GM12878 (cell line): ENCODE results near the gene ZNF276. TPM values are rescaled to one million over a fixed set of nuclear protein-coding genes. Genes with fewer than 3 reads are reported as not detected.

ENCODE experiments used
- ATAC-seq: fragments of 200-7000 bp; cut with Tn5 transposase; 3 replicates; pipeline ENCODE4 v1.9.1; 2020; ENCODE audit warnings: mild to moderate bottlenecking, moderate library complexity
- BruUV-seq: library from RNA; stranded (reverse); fragments of 400-500 nt; replicated peaks from 2 replicates; lab custom pipeline; 2021; lab: Mats Ljungman, UMichigan
- CTCF ChIA-PET: fragments of 300-600 bp; sonication (Branson Sonifier 250); formaldehyde crosslinking; extraction: SDS; loops from one replicate; lab custom pipeline; 2021; ENCODE audit warnings: inconsistent platforms; lab: Yijun Ruan, JAX
- POLR2A ChIA-PET: fragments of 350-600 bp; formaldehyde crosslinking; extraction: SDS; loops from one replicate; lab custom pipeline; 2021; ENCODE audit warnings: inconsistent platforms; lab: Charles Lee
- RAD21 ChIA-PET: fragments of 300-600 bp; sonication (Branson Sonifier 250); formaldehyde crosslinking; loops from one replicate; lab custom pipeline; 2023; ENCODE audit warnings: antibody characterized with exemption; ENCODE audit not compliant: unreplicated experiment; lab: Charles Lee
- SMC1A ChIA-PET: fragments of 300-600 bp; sonication (Branson Sonifier 250); formaldehyde crosslinking; loops from one replicate; lab custom pipeline; 2023; ENCODE audit not compliant: unreplicated experiment, uncharacterized antibody; lab: Charles Lee
- DNase-seq: peaks from one replicate; pipeline ENCODE4 v3.0.0-alpha.2; 2011; ENCODE audit warnings: low read depth, low spot score
- FAIRE-seq: peaks from 3 replicates; lab custom pipeline; 2011; peaks lifted over from hg19 to GRCh38; lab: Jason Lieb, UNC
- H2AFZ ChIP-seq: 2 replicates; pipeline ENCODE4 v1.6.0; 2011; ENCODE audit warnings: low read depth, low read length, control low read depth; ENCODE audit not compliant: control insufficient read depth
- H3K27ac ChIP-seq: 2 replicates; pipeline ENCODE4 v1.5.1; 2011; ENCODE audit warnings: control low read depth; ENCODE audit not compliant: control insufficient read depth, insufficient read depth
- H3K27me3 ChIP-seq, 2 experiments: replicated peaks in 1 of 2; 2 replicates each; pipeline versions ENCODE4 v1.6.0 to v1.6.1; 2011; ENCODE audit warnings: low read length in 1 of 2; ENCODE audit not compliant: control insufficient read depth in 2 of 2, insufficient read depth in 2 of 2
- H3K36me3 ChIP-seq, 2 experiments: 2 replicates each; pipeline ENCODE4 v1.5.1; 2011; ENCODE audit warnings: low read length in 1 of 2; ENCODE audit not compliant: control insufficient read depth in 2 of 2, insufficient read depth in 2 of 2
- H3K4me1 ChIP-seq: 2 replicates; pipeline ENCODE4 v1.6.1; 2011; ENCODE audit warnings: mild to moderate bottlenecking, low read length, moderate library complexity, mixed read lengths; ENCODE audit not compliant: control insufficient read depth, insufficient read depth
- H3K4me2 ChIP-seq: 2 replicates; pipeline ENCODE4 v1.6.0; 2011; ENCODE audit warnings: control low read depth; ENCODE audit not compliant: control insufficient read depth, insufficient read depth
- H3K4me3 ChIP-seq: fragments of 200-600 bp; sonication (generic); 2 replicates; pipeline ENCODE4 v1.5.1; 2016
- H3K79me2 ChIP-seq: 2 replicates; pipeline ENCODE4 v1.6.0; 2011; ENCODE audit warnings: low read length; ENCODE audit not compliant: control insufficient read depth, insufficient read depth
- H3K9ac ChIP-seq: 2 replicates; pipeline ENCODE4 v1.8.0; 2011; ENCODE audit warnings: low read length, control low read depth, mixed read lengths; ENCODE audit not compliant: control insufficient read depth, insufficient read depth
- H3K9me3 ChIP-seq: replicated peaks from 3 replicates; pipeline ENCODE4 v1.5.1; 2011; ENCODE audit warnings: mild to moderate bottlenecking, low read length; ENCODE audit not compliant: control insufficient read depth, insufficient read depth
- H4K20me1 ChIP-seq: 2 replicates; pipeline ENCODE4 v1.6.0; 2011; ENCODE audit not compliant: control insufficient read depth, insufficient read depth
- ATF7 ChIP-seq: fragments of 450-650 bp; IDR thresholded peaks from 2 replicates; pipeline ENCODE4 v1.6.1; 2016; ENCODE audit warnings: low read depth, mild to moderate bottlenecking
- BCL11A ChIP-seq: IDR thresholded peaks from 2 replicates; pipeline ENCODE4 v1.6.1; 2011; ENCODE audit warnings: low read depth, low read length
- EZH2 ChIP-seq: IDR thresholded peaks from 2 replicates; pipeline ENCODE4 v1.6.1; 2012; ENCODE audit warnings: low read depth, mild to moderate bottlenecking, control low read depth, inconsistent platforms, low read length, borderline replicate concordance; ENCODE audit not compliant: control insufficient read depth
- FOS ChIP-seq: IDR thresholded peaks from 3 replicates; pipeline ENCODE4 v1.6.1; 2011; ENCODE audit warnings: borderline replicate concordance; ENCODE audit not compliant: insufficient read length; ENCODE audit errors: extremely low read depth
- NFXL1 ChIP-seq: fragments of 450-650 bp; IDR thresholded peaks from 2 replicates; pipeline ENCODE4 v1.6.1; 2017; ENCODE audit warnings: antibody characterized with exemption, mild to moderate bottlenecking, borderline replicate concordance
- NR2C1 ChIP-seq: fragments of 450-650 bp; IDR thresholded peaks from 2 replicates; pipeline ENCODE4 v1.6.1; 2017; ENCODE audit warnings: antibody characterized with exemption, mild to moderate bottlenecking, moderate library complexity
- PAX5 ChIP-seq: IDR thresholded peaks from 2 replicates; pipeline ENCODE4 v1.6.1; 2011; ENCODE audit warnings: low read depth, low read length, borderline replicate concordance
- PML ChIP-seq: IDR thresholded peaks from 2 replicates; pipeline ENCODE4 v1.6.1; 2012; ENCODE audit warnings: low read length, inconsistent platforms
- RUNX3 ChIP-seq: IDR thresholded peaks from 2 replicates; pipeline ENCODE4 v1.6.1; 2012; ENCODE audit warnings: low read length, inconsistent platforms
- SMARCA5 ChIP-seq: fragments of 450-650 bp; IDR thresholded peaks from 2 replicates; pipeline ENCODE4 v1.6.1; 2017; ENCODE audit warnings: mild to moderate bottlenecking
- TAF1 ChIP-seq: IDR thresholded peaks from 2 replicates; pipeline ENCODE4 v1.6.1; 2011; ENCODE audit warnings: mild to moderate bottlenecking, low read depth, low read length, borderline replicate concordance
- TCF3 ChIP-seq: IDR thresholded peaks from 2 replicates; pipeline ENCODE4 v1.6.1; 2012; ENCODE audit warnings: low read depth, mild to moderate bottlenecking, low read length, borderline replicate concordance; ENCODE audit not compliant: insufficient read depth
- ZNF207 ChIP-seq: fragments of 450-650 bp; IDR thresholded peaks from 2 replicates; pipeline ENCODE4 v1.6.1; 2014; ENCODE audit warnings: antibody characterized with exemption, mild to moderate bottlenecking, borderline replicate concordance
- ZNF274 ChIP-seq: IDR thresholded peaks from one replicate; pipeline ENCODE4 v1.8.0; 2011; ENCODE audit not compliant: insufficient read length, insufficient read depth
- WGBS: methylation state at CpG from one replicate; pipeline ENCODE4 v1.1.6; 2016; ENCODE audit warnings: low lambda C conversion rate; ENCODE audit not compliant: insufficient replicate concordance, insufficient coverage; ENCODE audit errors: missing lambda C conversion rate; 5-methylcytosine and 5-hydroxymethylcytosine counted together
- in situ Hi-C: fragments of 300-500 bp; cut with MboI; formaldehyde crosslinking; loops from 9 replicates; pipeline ENCODE4 v1.14.3; 2018; ENCODE audit warnings: mixed read lengths
- intact Hi-C: fragments of 100-400 bp; cut with micrococcal nuclease; formaldehyde crosslinking; loops from one replicate; pipeline ENCODE4 v1.14.2; 2022; ENCODE audit not compliant: unreplicated experiment
- polyA plus RNA-seq, 11 experiments: library from polyadenylated mRNA; depleted of rRNA in 4 of 11; unstranded in 6 of 11; stranded (reverse) in 5 of 11; fragments of >200 nt; fragmentation: Nextera tagmentation in 4 of 11; fragmentation: Illumina TruSeq in 1 of 11; extraction: Ambion mirVana in 4 of 11; extraction: Trizol in 1 of 11; gene quantifications; 1 replicate in 1 of 11; 2 replicates in 10 of 11; pipeline versions ENCODE4 v1.2.1 to v1.2.3, GENCODE V29; 2011 to 2016; ENCODE audit warnings: inconsistent platforms in 2 of 11, missing spikeins in 2 of 11, low read depth in 1 of 11
- total RNA-seq, 4 experiments: library from RNA; depleted of rRNA in 3 of 4; stranded (reverse); fragments of >200 nt in 3 of 4; fragmentation: Illumina TruSeq in 1 of 4; extraction: Trizol in 1 of 4; gene quantifications; 2 replicates each; pipeline versions ENCODE4 v1.2.1 to v1.2.3, GENCODE V29; 2013 to 2021
- TF ChIP-seq, protein P1 (sequence below): IDR thresholded peaks from 2 replicates; pipeline ENCODE4 v1.6.1; 2012; ENCODE audit warnings: low read depth, low read length, improper control_type of control experiment
- TF ChIP-seq, protein P2 (sequence below): fragments of 150-350 bp; IDR thresholded peaks from 2 replicates; pipeline ENCODE4 v1.6.1; 2016; ENCODE audit warnings: low read depth, low read length

Gene ZNF276
- total and polyA plus RNA-seq, 10 of the 15 experiments (the other 5 are each of a cell fraction or from before 2014, with no cell fraction given) = 0.27 to 22.7 (median 8.7) TPM

DNA sequence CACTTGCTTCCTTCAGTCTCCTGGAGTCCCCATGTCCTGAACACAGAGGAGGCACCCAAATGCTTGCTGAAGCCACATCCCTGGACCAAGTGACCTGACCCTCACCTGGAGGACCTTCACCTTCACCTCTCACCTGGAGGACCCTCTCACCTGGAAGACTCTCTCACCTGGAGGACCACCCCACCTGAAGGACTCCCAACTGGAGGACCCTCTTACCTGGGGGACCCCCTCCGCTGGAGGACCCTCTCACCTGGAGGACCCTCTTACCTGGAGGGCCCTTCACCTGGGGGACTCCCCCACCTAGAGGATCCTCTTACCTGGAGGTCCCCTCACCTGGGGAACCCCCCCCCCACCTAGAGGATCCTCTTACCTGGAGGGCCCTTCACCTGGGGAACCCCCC, 35.4 kb upstream of the ZNF276 start:
- H3K4me2 ChIP-seq = no peak overlapping the region
- ChIA-PET RAD21 (interaction anchor here (1.5 kb wide), 1 partner anchor 14 kb away, joined by 19 read pairs; the partner anchor contains the start of gene SPATA2L), SMC1A (interaction anchor here (1.2 to 1.6 kb wide), 2 partner anchors 14 to 28 kb away, joined by 6 to 8 read pairs; partner anchors contain the start of genes CHMP1A and SPATA33), CTCF (interaction anchor here (0.9 to 1.5 kb wide), 3 partner anchors 14 to 120 kb away, joined by 3 to 12 read pairs (median 3); no protein-coding TSS in a partner anchor), POLR2A (interaction anchor here (1.0 to 2.1 kb wide), 4 partner anchors 10 to 34 kb away, joined by 4 to 19 read pairs (median 6); partner anchors contain the start of genes CHMP1A, SPATA33 and VPS9D1)
- intact Hi-C loops (no loop called here), in situ Hi-C loops (no loop called here)
- no peaks in the 10 kb centered on the region; the same call in 2 of the 3 replicates for H3K9me3 ChIP-seq
- H4K20me1 ChIP-seq = no peaks in the 10 kb centered on the region
- no TSS peak for BruUV-seq
- WGBS = 92% methylated on average over 1 of the region's 1 CpG
- H3K79me2 ChIP-seq = peaks cover 11% of the 10 kb centered on the region
- ATAC-seq (no peak), DNase-seq (no peak), FAIRE-seq (no peak)
- H3K27me3 ChIP-seq = no peaks in the 10 kb centered on the region
- H3K4me3 ChIP-seq = no peak overlapping the region
- H3K4me1 ChIP-seq = peaks cover 6% of the 10 kb centered on the region; the same call in 1 of the 2 replicates
- H3K9ac ChIP-seq = no peak overlapping the region
- no peak for TF ChIP-seq SMARCA5
- no peak for TF ChIP-seq NR2C1
- TF ChIP-seq ATF7 = no peak
- TF ChIP-seq PAX5 = no peak
- TF ChIP-seq FOS = no peak
- TF ChIP-seq, protein P1, sequence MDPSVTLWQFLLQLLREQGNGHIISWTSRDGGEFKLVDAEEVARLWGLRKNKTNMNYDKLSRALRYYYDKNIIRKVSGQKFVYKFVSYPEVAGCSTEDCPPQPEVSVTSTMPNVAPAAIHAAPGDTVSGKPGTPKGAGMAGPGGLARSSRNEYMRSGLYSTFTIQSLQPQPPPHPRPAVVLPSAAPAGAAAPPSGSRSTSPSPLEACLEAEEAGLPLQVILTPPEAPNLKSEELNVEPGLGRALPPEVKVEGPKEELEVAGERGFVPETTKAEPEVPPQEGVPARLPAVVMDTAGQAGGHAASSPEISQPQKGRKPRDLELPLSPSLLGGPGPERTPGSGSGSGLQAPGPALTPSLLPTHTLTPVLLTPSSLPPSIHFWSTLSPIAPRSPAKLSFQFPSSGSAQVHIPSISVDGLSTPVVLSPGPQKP = no peak
- TF ChIP-seq EZH2 = no peak
- TF ChIP-seq, protein P2, sequence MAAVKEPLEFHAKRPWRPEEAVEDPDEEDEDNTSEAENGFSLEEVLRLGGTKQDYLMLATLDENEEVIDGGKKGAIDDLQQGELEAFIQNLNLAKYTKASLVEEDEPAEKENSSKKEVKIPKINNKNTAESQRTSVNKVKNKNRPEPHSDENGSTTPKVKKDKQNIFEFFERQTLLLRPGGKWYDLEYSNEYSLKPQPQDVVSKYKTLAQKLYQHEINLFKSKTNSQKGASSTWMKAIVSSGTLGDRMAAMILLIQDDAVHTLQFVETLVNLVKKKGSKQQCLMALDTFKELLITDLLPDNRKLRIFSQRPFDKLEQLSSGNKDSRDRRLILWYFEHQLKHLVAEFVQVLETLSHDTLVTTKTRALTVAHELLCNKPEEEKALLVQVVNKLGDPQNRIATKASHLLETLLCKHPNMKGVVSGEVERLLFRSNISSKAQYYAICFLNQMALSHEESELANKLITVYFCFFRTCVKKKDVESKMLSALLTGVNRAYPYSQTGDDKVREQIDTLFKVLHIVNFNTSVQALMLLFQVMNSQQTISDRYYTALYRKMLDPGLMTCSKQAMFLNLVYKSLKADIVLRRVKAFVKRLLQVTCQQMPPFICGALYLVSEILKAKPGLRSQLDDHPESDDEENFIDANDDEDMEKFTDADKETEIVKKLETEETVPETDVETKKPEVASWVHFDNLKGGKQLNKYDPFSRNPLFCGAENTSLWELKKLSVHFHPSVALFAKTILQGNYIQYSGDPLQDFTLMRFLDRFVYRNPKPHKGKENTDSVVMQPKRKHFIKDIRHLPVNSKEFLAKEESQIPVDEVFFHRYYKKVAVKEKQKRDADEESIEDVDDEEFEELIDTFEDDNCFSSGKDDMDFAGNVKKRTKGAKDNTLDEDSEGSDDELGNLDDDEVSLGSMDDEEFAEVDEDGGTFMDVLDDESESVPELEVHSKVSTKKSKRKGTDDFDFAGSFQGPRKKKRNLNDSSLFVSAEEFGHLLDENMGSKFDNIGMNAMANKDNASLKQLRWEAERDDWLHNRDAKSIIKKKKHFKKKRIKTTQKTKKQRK = no peak
- no peak for TF ChIP-seq ZNF274
- no peak for TF ChIP-seq BCL11A
- no peak for TF ChIP-seq NFXL1
- TF ChIP-seq TAF1 = no peak
- TF ChIP-seq RUNX3 = no peak
- TF ChIP-seq PML = no peak
- no peak for TF ChIP-seq TCF3
- no peak for TF ChIP-seq ZNF207
- H3K27ac ChIP-seq = no peak overlapping the region
- H2AFZ ChIP-seq = no peak overlapping the region
- no peaks in the 10 kb centered on the region; a peak in 2 of 4 replicates for H3K36me3 ChIP-seq
